Urothelium cell line (cell line): ENCODE measurements around the gene CYP4A22.
"Not testable (repeated sequence)": the region's sequence is repeated elsewhere in the genome, so short reads cannot be mapped to it uniquely, and the experiment has no call there.

ENCODE experiments used
- DNase-seq: peaks from one replicate; pipeline ENCODE4 v3.0.0; 2011; ENCODE audit warnings: low spot score, mixed read lengths
- FAIRE-seq: peaks from 2 replicates; lab custom pipeline; 2011; peaks lifted over from hg19 to GRCh38; lab: Jason Lieb, UNC

Gene CYP4A22

GRCh38 chr1:47184090-47184821, 47.0 kb downstream of the CYP4A22 start:
- peak; percentile 58 for FAIRE-seq
- DNase-seq = no peak

- FAIRE-seq (no peak), DNase-seq (no peak)
These were observed 47.8 kb downstream of the CYP4A22 start for GRCh38 chr1:47184822-47185677.

- DNase-seq (no peak), FAIRE-seq (no peak)
These were observed 49.3 kb downstream of the CYP4A22 start for GRCh38 chr1:47186267-47187185.

- DNase-seq = no peak
- no peak for FAIRE-seq
These were observed 50.1 kb downstream of the CYP4A22 start for GRCh38 chr1:47187231-47187925.

- FAIRE-seq (no peak), DNase-seq (no peak)
These were observed 50.6 kb downstream of the CYP4A22 start for GRCh38 chr1:47187926-47188250.

- no peak for FAIRE-seq
These were observed 51.8 kb downstream of the CYP4A22 start for GRCh38 chr1:47188791-47189785.

GRCh38 chr1:47189844-47190508, 52.7 kb downstream of the CYP4A22 start, which contains the start of gene PDZK1IP1:
TSS of gene PDZK1IP1 (minus strand) at chr1:47190036. CDS start at chr1:47189932, 104 bp downstream.
- FAIRE-seq = no peak
- no peak for DNase-seq

More at GRCh38 chr1:47188791-47189785, 51.8 kb downstream of the CYP4A22 start:
- no peak for DNase-seq

GRCh38 chr1:47190509-47190855, 53.2 kb downstream of the CYP4A22 start:
- FAIRE-seq (no peak), DNase-seq (no peak)

GRCh38 chr1:47190857-47191256, 53.6 kb downstream of the CYP4A22 start:
- DNase-seq (no peak), FAIRE-seq (no peak)

- DNase-seq = no peak
- FAIRE-seq = no peak
These were observed 54.8 kb downstream of the CYP4A22 start for GRCh38 chr1:47191940-47192457.

GRCh38 chr1:47192458-47193384, 55.5 kb downstream of the CYP4A22 start:
- FAIRE-seq = peak; percentile 48
- peak; percentile 78 for DNase-seq

GRCh38 chr1:47193496-47193895, 56.3 kb downstream of the CYP4A22 start:
- not testable (repeated sequence) for FAIRE-seq, DNase-seq

GRCh38 chr1:47194311-47194710, 57.1 kb downstream of the CYP4A22 start:
- no peak for DNase-seq

GRCh38 chr1:47195981-47196380, 58.7 kb downstream of the CYP4A22 start:
- not testable (repeated sequence) for FAIRE-seq, DNase-seq

More at GRCh38 chr1:47194311-47194710, 57.1 kb downstream of the CYP4A22 start:
- FAIRE-seq = no peak

- FAIRE-seq = no peak
- no peak for DNase-seq
These were observed 59.4 kb downstream of the CYP4A22 start for GRCh38 chr1:47196622-47197021.

- DNase-seq = no peak
- FAIRE-seq = no peak
These were observed 61.0 kb downstream of the CYP4A22 start for GRCh38 chr1:47198214-47198613.
